Neuronal stem cell (in vitro differentiated cells): ENCODE measurements around the gene SLC7A11.

Experiments
- DNase-seq: peaks from one replicate; pipeline ENCODE4 v3.0.0-alpha.2; 2013; ENCODE audit warnings: low spot score
- H2AFZ ChIP-seq: one replicate; pipeline ENCODE4 v1.6.1; 2013; ENCODE audit warnings: mild to moderate bottlenecking, low read length, inconsistent platforms
- H2AK5ac ChIP-seq: 2 replicates; pipeline ENCODE4 v1.6.1; 2013; ENCODE audit warnings: low read depth, mild to moderate bottlenecking, inconsistent platforms, low read length, moderate library complexity, mixed read lengths
- H2BK120ac ChIP-seq: 2 replicates; pipeline ENCODE4 v1.6.1; 2013; ENCODE audit warnings: low read depth, mild to moderate bottlenecking, inconsistent platforms, low read length, moderate library complexity, mixed read lengths
- H2BK12ac ChIP-seq: one replicate; pipeline ENCODE4 v1.6.1; 2013; ENCODE audit warnings: low read length, inconsistent platforms
- H2BK15ac ChIP-seq: 2 replicates; pipeline ENCODE4 v1.6.1; 2013; ENCODE audit warnings: mild to moderate bottlenecking, low read length, inconsistent platforms, mixed read lengths
- H2BK5ac ChIP-seq: one replicate; pipeline ENCODE4 v1.6.1; 2013; ENCODE audit warnings: inconsistent platforms, mild to moderate bottlenecking, low read length, moderate library complexity
- H3K14ac ChIP-seq: one replicate; pipeline ENCODE4 v1.6.1; 2013; ENCODE audit warnings: low read length, inconsistent platforms
- H3K18ac ChIP-seq: 2 replicates; pipeline ENCODE4 v1.6.1; 2013; ENCODE audit warnings: low read length, inconsistent platforms
- H3K23ac ChIP-seq: 2 replicates; pipeline ENCODE4 v1.6.1; 2013; ENCODE audit warnings: low read depth, mild to moderate bottlenecking, mixed read lengths, low read length, inconsistent platforms; ENCODE audit not compliant: poor library complexity
- H3K27ac ChIP-seq: replicated peaks from 3 replicates; pipeline ENCODE4 v1.5.1; 2013; ENCODE audit warnings: low read length, inconsistent platforms
- H3K27me3 ChIP-seq, 3 experiments: 2 replicates each; pipeline ENCODE4 v1.6.1; 2013; ENCODE audit warnings: low read length in 3 of 3, mild to moderate bottlenecking in 2 of 3, inconsistent platforms in 1 of 3, low read depth in 1 of 3, mixed read lengths in 1 of 3, moderate library complexity in 1 of 3; ENCODE audit not compliant: control insufficient read depth in 3 of 3, insufficient read depth in 3 of 3
- H3K36me3 ChIP-seq, 2 donors: replicated peaks in 1 of 2; 2 replicates each; pipeline ENCODE4 v1.6.1; 2013; ENCODE audit warnings: low read length in 2 of 2; ENCODE audit not compliant: control insufficient read depth in 2 of 2, insufficient read depth in 2 of 2
- H3K4ac ChIP-seq: 2 replicates; pipeline ENCODE4 v1.6.1; 2013; ENCODE audit warnings: inconsistent platforms, mild to moderate bottlenecking, low read length, moderate library complexity
- H3K4me1 ChIP-seq, 2 donors: 1 replicate in 1 of 2; 2 replicates in 1 of 2; pipeline ENCODE4 v1.6.1; 2013; ENCODE audit warnings: low read length in 2 of 2, low read depth in 1 of 2; ENCODE audit not compliant: control insufficient read depth in 2 of 2, insufficient read depth in 1 of 2
- H3K4me2 ChIP-seq: one replicate; pipeline ENCODE4 v1.6.1; 2013; ENCODE audit warnings: mild to moderate bottlenecking, low read length, inconsistent platforms; ENCODE audit not compliant: insufficient read depth, poor library complexity, severe bottlenecking
- H3K4me3 ChIP-seq, 2 donors: 2 replicates each; pipeline ENCODE4 v1.5.1; 2013; ENCODE audit warnings: low read length in 2 of 2, mild to moderate bottlenecking in 2 of 2, inconsistent platforms in 1 of 2, moderate library complexity in 1 of 2
- H3K79me1 ChIP-seq: one replicate; pipeline ENCODE4 v1.6.1; 2013; ENCODE audit warnings: low read depth, mild to moderate bottlenecking, inconsistent platforms, low read length, moderate library complexity
- H3K9ac ChIP-seq: one replicate; pipeline ENCODE4 v1.6.1; 2013; ENCODE audit warnings: mild to moderate bottlenecking, low read depth, low read length, inconsistent platforms; ENCODE audit not compliant: poor library complexity
- H3K9me3 ChIP-seq, 2 donors: replicated peaks in 1 of 2; 2 replicates each; pipeline versions ENCODE3 to v1.6.1; 2013; ENCODE audit warnings: low read length in 2 of 2, mild to moderate bottlenecking in 2 of 2, inconsistent platforms in 1 of 2, low read depth in 1 of 2, mixed read lengths in 1 of 2, moderate library complexity in 1 of 2; ENCODE audit not compliant: control insufficient read depth in 2 of 2, insufficient read depth in 1 of 2
- H4K8ac ChIP-seq: one replicate; pipeline ENCODE4 v1.6.1; 2013; ENCODE audit warnings: low read depth, mild to moderate bottlenecking, inconsistent platforms, low read length, moderate library complexity
- H4K91ac ChIP-seq: one replicate; pipeline ENCODE4 v1.6.1; 2013; ENCODE audit warnings: low read length, low read depth, mild to moderate bottlenecking, inconsistent platforms; ENCODE audit not compliant: poor library complexity
- WGBS, 2 donors: extraction: QIAGEN DNeasy Blood & Tissue Kit; methylation state at CpG; one replicate each; pipeline ENCODE4 v1.1.7; 2013; ENCODE audit warnings: missing lambda C conversion rate in 2 of 2, mixed read lengths in 1 of 2; ENCODE audit not compliant: insufficient read length in 2 of 2, insufficient replicate concordance in 1 of 2; ENCODE audit errors: extremely low coverage in 2 of 2; 5-methylcytosine and 5-hydroxymethylcytosine counted together

Gene SLC7A11

DNA sequence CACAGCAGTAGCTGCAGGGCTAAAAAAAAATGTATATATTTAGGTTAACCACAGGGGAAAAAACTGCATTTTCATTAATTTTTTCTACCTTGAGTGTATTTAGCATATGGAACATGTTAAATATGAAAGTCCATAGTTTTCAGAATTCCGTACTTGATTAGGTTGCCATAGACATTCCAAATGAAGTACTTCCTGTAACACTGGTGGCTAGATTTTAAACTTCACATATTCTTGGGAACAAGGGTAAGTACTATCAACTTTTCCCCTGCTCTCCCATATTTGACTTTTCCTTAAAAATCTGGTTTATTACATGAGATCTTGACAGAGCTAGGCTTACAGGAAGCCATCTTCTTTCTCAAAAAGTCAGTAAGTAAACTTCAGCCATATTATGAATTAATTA is 9.8 kb downstream of the SLC7A11 start:
- Histone ChIP-seq H4K91ac (no peak overlapping the region), H2BK5ac (no peak overlapping the region), H2BK12ac (no peak overlapping the region), H3K4me3 (no peak overlapping the region), H3K9me3 (no peaks in the 10 kb centered on the region), H2BK15ac (no peak overlapping the region), H3K36me3 (peaks cover 0 to 22% of the 10 kb centered on the region in 2 donors), H3K23ac (no peak overlapping the region), H3K18ac (no peak overlapping the region), H4K8ac (no peak overlapping the region), H3K79me1 (no peaks in the 10 kb centered on the region), H2BK120ac (no peak overlapping the region), H3K14ac (no peak overlapping the region), H2AFZ (no peak overlapping the region), H2AK5ac (no peak overlapping the region), H3K4me2 (no peak overlapping the region), H3K27ac (no peak overlapping the region), H3K9ac (no peak overlapping the region), H3K4ac (no peak overlapping the region), H3K27me3 (no peaks in the 10 kb centered on the region), H3K4me1 (no peaks in the 10 kb centered on the region)
- DNase-seq, result no peak
- WGBS, 2 donors, result no CpG with 5 or more reads among the region's 1 CpG

DNA sequence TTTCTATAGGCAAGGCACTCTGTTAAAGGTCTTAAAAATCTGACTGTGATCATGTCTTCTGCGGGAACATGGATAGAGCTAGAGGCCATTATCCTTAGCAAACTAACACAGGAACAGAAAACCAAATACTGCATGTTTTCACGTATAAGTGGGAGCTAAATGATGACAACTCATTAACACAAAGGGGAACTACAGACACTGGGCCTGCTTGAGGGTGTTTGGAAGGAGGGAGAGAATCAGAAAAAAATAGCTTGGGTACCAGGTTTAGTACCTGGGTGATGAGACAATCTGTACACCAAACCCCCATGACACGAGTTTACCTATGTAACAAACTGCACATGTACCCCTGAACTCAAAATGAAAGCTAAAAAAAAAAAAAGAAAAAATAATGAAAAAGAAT is 12.1 kb downstream of the SLC7A11 start:
- Histone ChIP-seq H2BK120ac (no peak overlapping the region), H3K36me3 (peaks cover 0 to 19% of the 10 kb centered on the region in 2 donors), H3K79me1 (no peaks in the 10 kb centered on the region), H3K9ac (no peak overlapping the region), H4K8ac (no peak overlapping the region), H3K27me3 (no peaks in the 10 kb centered on the region), H4K91ac (no peak overlapping the region), H3K14ac (no peak overlapping the region), H3K4me1 (peaks cover 2 to 7% of the 10 kb centered on the region in 2 donors), H3K9me3 (no peaks in the 10 kb centered on the region), H3K4me3 (no peak overlapping the region), H2BK5ac (no peak overlapping the region), H2AK5ac (no peak overlapping the region), H2BK12ac (no peak overlapping the region), H2BK15ac (no peak overlapping the region), H3K4me2 (no peak overlapping the region), H3K23ac (no peak overlapping the region), H3K18ac (no peak overlapping the region), H3K27ac (no peak overlapping the region), H2AFZ (no peak overlapping the region), H3K4ac (no peak overlapping the region)
- no CpG with 5 or more reads among the region's 3 CpGs for WGBS, 2 donors
- DNase-seq, result no peak

DNA sequence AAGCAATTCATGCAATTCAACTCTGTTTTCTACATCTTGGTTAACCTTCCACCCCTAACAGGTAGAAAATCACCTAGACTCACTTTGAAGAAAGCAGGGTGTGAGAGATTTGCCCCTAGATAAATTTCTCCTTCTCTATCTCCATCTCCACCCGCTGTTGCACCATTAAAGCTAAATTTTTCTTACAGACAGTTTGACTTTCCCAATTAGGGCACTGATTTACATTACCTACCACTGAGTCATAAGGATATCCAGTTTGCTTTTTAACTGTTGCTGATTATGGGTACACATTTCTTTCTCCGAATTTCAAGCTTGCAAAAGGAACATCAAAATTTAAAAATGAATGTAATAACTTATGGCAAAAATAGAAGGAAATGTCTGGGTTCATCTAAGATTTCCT is 13.0 kb downstream of the SLC7A11 start:
- no peaks in the 10 kb centered on the region for H3K9me3 ChIP-seq
- H3K79me1 ChIP-seq, result no peaks in the 10 kb centered on the region
- no peak overlapping the region for H3K14ac ChIP-seq
- no peak overlapping the region for H2BK15ac ChIP-seq
- no peak overlapping the region for H2AFZ ChIP-seq
- no peak overlapping the region for H3K23ac ChIP-seq
- H3K18ac ChIP-seq, result no peak overlapping the region
- H3K4me3 ChIP-seq, result no peak overlapping the region
- H3K36me3 ChIP-seq, result peaks cover 0 to 19% of the 10 kb centered on the region in 2 donors
- WGBS, 2 donors, result no CpG with 5 or more reads among the region's 2 CpGs
- no peak overlapping the region for H2BK5ac ChIP-seq
- H3K27ac ChIP-seq, result no peak overlapping the region
- H2BK120ac ChIP-seq, result no peak overlapping the region
- no peak overlapping the region for H3K9ac ChIP-seq
- H2BK12ac ChIP-seq, result no peak overlapping the region
- no peaks in the 10 kb centered on the region for H3K27me3 ChIP-seq
- no peak for DNase-seq
- H4K8ac ChIP-seq, result no peak overlapping the region
- no peak overlapping the region for H4K91ac ChIP-seq
- peaks cover 2 to 7% of the 10 kb centered on the region in 2 donors for H3K4me1 ChIP-seq
- H3K4ac ChIP-seq, result no peak overlapping the region
- H3K4me2 ChIP-seq, result no peak overlapping the region
- no peak overlapping the region for H2AK5ac ChIP-seq

DNA sequence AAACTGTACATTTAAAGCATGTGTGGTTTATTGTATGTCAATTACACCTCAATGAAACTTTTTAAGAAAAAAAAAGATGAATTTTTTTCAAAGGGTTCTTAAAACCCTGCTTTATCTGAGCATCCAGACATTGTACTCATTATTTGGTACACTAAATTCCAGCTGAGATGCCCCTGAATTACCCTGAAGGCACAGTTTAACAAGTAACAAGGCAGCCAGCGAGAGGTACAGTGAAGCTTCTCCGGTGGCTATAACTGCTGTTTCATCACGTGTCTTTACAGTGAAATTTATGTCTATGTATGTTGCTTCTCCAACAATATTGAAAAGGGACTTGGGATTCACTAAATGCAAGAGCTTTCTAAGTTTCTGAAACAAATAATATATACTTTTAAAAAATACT is 15.8 kb downstream of the SLC7A11 start:
- peaks cover 9 to 26% of the 10 kb centered on the region in 2 donors for H3K4me1 ChIP-seq
- WGBS, 2 donors, result no CpG with 5 or more reads among the region's 3 CpGs

More for the DNA sequence above, 15.8 kb downstream of the SLC7A11 start:
- Histone ChIP-seq H4K91ac (no peak overlapping the region), H2BK15ac (no peak overlapping the region), H3K9me3 (no peaks in the 10 kb centered on the region), H2BK12ac (no peak overlapping the region), H3K18ac (no peak overlapping the region), H2AFZ (no peak overlapping the region), H3K79me1 (no peaks in the 10 kb centered on the region), H2AK5ac (no peak overlapping the region), H3K4ac (no peak overlapping the region), H2BK5ac (no peak overlapping the region), H3K27ac (no peak overlapping the region), H3K27me3 (no peaks in the 10 kb centered on the region), H3K4me3 (no peak overlapping the region), H3K9ac (no peak overlapping the region), H4K8ac (no peak overlapping the region), H2BK120ac (no peak overlapping the region), H3K23ac (no peak overlapping the region), H3K4me2 (no peak overlapping the region), H3K36me3 (peaks cover 0 to 13% of the 10 kb centered on the region in 2 donors), H3K14ac (no peak overlapping the region)
- DNase-seq, result no peak
